ENCODE data around the gene KCNJ10. TPM values are rescaled to one million over a fixed set of nuclear protein-coding genes. Genes with fewer than 3 reads are reported as not detected.

KCNJ10 gene
- total RNA-seq, 1 donor from 2014 or later = 0.04 TPM

- Histone ChIP-seq H3K4me3 (ENCODE audit: low read depth, low read length) (no peak overlapping the region), H3K36me3 (ENCODE audit: control insufficient read depth, insufficient read depth, low read length) (no peaks in the 10 kb centered on the region), H3K27me3 (ENCODE audit: control insufficient read depth, insufficient read depth, low read length) (peaks cover 50% of the 10 kb centered on the region)
- no peak for DNase-seq (ENCODE audit: low read depth)
- TF ChIP-seq CTCF (IDR thresholded peaks at IDR 0.05; ENCODE audit: insufficient read depth, low read length, poor library complexity, severe bottlenecking) = no peak
These were observed 5.8 kb downstream of the KCNJ10 start for GRCh38 chr1:160064164-160064563.

GRCh38 chr1:160063176-160063575 lies 6.8 kb downstream of the KCNJ10 start:
- no peaks in the 10 kb centered on the region for H3K36me3 ChIP-seq (ENCODE audit: control insufficient read depth, insufficient read depth, low read length)
- no peak for TF ChIP-seq CTCF (IDR thresholded peaks at IDR 0.05; ENCODE audit: insufficient read depth, low read length, poor library complexity, severe bottlenecking)
- peaks cover 45% of the 10 kb centered on the region for H3K27me3 ChIP-seq (ENCODE audit: control insufficient read depth, insufficient read depth, low read length)
- no peak overlapping the region for H3K4me3 ChIP-seq (ENCODE audit: low read depth, low read length)
- DNase-seq (ENCODE audit: low read depth) = no peak

GRCh38 chr1:160062230-160062532 lies 7.8 kb downstream of the KCNJ10 start:
- no peaks in the 10 kb centered on the region for H3K36me3 ChIP-seq (ENCODE audit: control insufficient read depth, insufficient read depth, low read length)
- no peak for TF ChIP-seq CTCF (IDR thresholded peaks at IDR 0.05; ENCODE audit: insufficient read depth, low read length, poor library complexity, severe bottlenecking)
- DNase-seq (ENCODE audit: low read depth) = no peak
- peaks cover 43% of the 10 kb centered on the region for H3K27me3 ChIP-seq (ENCODE audit: control insufficient read depth, insufficient read depth, low read length)
- no peak overlapping the region for H3K4me3 ChIP-seq (ENCODE audit: low read depth, low read length)

GRCh38 chr1:160061369-160062229 lies 8.4 kb downstream of the KCNJ10 start:
- TF ChIP-seq CTCF (IDR thresholded peaks at IDR 0.05; ENCODE audit: insufficient read depth, low read length, poor library complexity, severe bottlenecking) = no peak
- Histone ChIP-seq H3K4me3 (ENCODE audit: low read depth, low read length) (no peak overlapping the region), H3K27me3 (ENCODE audit: control insufficient read depth, insufficient read depth, low read length) (peaks cover 39% of the 10 kb centered on the region), H3K36me3 (ENCODE audit: control insufficient read depth, insufficient read depth, low read length) (no peaks in the 10 kb centered on the region)
- no peak for DNase-seq (ENCODE audit: low read depth)

- Histone ChIP-seq H3K27me3 (ENCODE audit: control insufficient read depth, insufficient read depth, low read length) (peaks cover 40% of the 10 kb centered on the region), H3K36me3 (ENCODE audit: control insufficient read depth, insufficient read depth, low read length) (no peaks in the 10 kb centered on the region), H3K4me3 (ENCODE audit: low read depth, low read length) (no peak overlapping the region)
- peak; percentile 13 for TF ChIP-seq CTCF (IDR thresholded peaks at IDR 0.05; ENCODE audit: insufficient read depth, low read length, poor library complexity, severe bottlenecking)
- no peak for DNase-seq (ENCODE audit: low read depth)
These were observed 11.9 kb downstream of the KCNJ10 start for GRCh38 chr1:160058087-160058486.

All from kidney epithelial cell (primary cell).